ENCODE results near the gene GNB4.

Gene GNB4

GRCh38 chr3:179348325-179349013 lies 102.8 kb downstream of the GNB4 start:
- DNase-seq (no peak), ATAC-seq (peak; percentile 19)

- peak; percentile 97 for ATAC-seq
- DNase-seq: peak; percentile 88
Measured at GRCh38 chr3:179347345-179348194, 103.7 kb downstream of the GNB4 start, which contains the start of gene MFN1. Gene MFN1, plus strand, starts transcription at chr3:179347709. Its CDS starts 1,143 bp downstream, at chr3:179348852.

Measured in stimulated activated naive CD8-positive, alpha-beta T cell treated with anti-CD3 and anti-CD28 coated beads, Interleukin-15, Interleukin-2, amounts not matched to agents 100 U/mL and 50 U/mL, for 24 hours (primary cell).